PC-9 (cell line): ENCODE results near the gene CFAP77.

Experiments used
- EZH2 ChIP-seq: fragments of 200-600 bp; sonication (generic); IDR thresholded peaks from 2 replicates; pipeline ENCODE4 v1.8.0; 2017; ENCODE audit warnings: antibody characterized with exemption, low read depth
- TF ChIP-seq, protein P1 (sequence below): fragments of 200-600 bp; sonication (generic); conservative IDR thresholded peaks from 2 replicates; pipeline ENCODE4 v1.6.1; 2017; ENCODE audit warnings: mixed run types, antibody characterized with exemption, mild to moderate bottlenecking, moderate library complexity

- TF ChIP-seq, protein P1, sequence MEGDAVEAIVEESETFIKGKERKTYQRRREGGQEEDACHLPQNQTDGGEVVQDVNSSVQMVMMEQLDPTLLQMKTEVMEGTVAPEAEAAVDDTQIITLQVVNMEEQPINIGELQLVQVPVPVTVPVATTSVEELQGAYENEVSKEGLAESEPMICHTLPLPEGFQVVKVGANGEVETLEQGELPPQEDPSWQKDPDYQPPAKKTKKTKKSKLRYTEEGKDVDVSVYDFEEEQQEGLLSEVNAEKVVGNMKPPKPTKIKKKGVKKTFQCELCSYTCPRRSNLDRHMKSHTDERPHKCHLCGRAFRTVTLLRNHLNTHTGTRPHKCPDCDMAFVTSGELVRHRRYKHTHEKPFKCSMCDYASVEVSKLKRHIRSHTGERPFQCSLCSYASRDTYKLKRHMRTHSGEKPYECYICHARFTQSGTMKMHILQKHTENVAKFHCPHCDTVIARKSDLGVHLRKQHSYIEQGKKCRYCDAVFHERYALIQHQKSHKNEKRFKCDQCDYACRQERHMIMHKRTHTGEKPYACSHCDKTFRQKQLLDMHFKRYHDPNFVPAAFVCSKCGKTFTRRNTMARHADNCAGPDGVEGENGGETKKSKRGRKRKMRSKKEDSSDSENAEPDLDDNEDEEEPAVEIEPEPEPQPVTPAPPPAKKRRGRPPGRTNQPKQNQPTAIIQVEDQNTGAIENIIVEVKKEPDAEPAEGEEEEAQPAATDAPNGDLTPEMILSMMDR = no peak
- no peak for TF ChIP-seq EZH2
These were observed 184.4 kb downstream of the CFAP77 start for GRCh38 chr9:132594412-132594811.
